DND-41 (cell line): ENCODE results near the gene TSPAN3.

Experiments used
- CTCF ChIP-seq: IDR thresholded peaks from 2 replicates; pipeline ENCODE4 v1.5.1; 2012; ENCODE audit warnings: borderline replicate concordance, low read length, moderate library complexity, mild to moderate bottlenecking; ENCODE audit not compliant: poor library complexity, severe bottlenecking; ENCODE audit errors: extremely low read depth
- EZH2 ChIP-seq: IDR thresholded peaks from 3 replicates; pipeline ENCODE4 v1.6.1; 2012; ENCODE audit warnings: borderline replicate concordance, low read depth, mild to moderate bottlenecking, moderate library complexity, low read length, inconsistent platforms; ENCODE audit not compliant: severe bottlenecking

- TF ChIP-seq CTCF = no peak
- TF ChIP-seq EZH2 = no peak
Measured at GRCh38 chr15:77023576-77024272, 47.2 kb downstream of the TSPAN3 start.
